KMS-11 (cell line): ENCODE measurements around the gene DYRK1A.

Experiments
- H2AFZ ChIP-seq: fragments of 200-600 bp; sonication (generic); 2 replicates; pipeline ENCODE4 v1.6.1; 2016; ENCODE audit warnings: antibody characterized with exemption, mixed run types, low read depth
- H3K27ac ChIP-seq: fragments of 200-600 bp; sonication (generic); 2 replicates; pipeline ENCODE4 v1.6.1; 2016; ENCODE audit warnings: mild to moderate bottlenecking, mixed run types
- H3K27me3 ChIP-seq: fragments of 200-600 bp; sonication (generic); 2 replicates; pipeline ENCODE4 v1.6.1; 2017; ENCODE audit warnings: mild to moderate bottlenecking, low read depth, mixed run types, moderate library complexity; ENCODE audit not compliant: insufficient read depth
- H3K36me3 ChIP-seq: fragments of 200-600 bp; sonication (generic); 2 replicates; pipeline ENCODE4 v1.6.1; 2017; ENCODE audit warnings: mild to moderate bottlenecking, mixed run types; ENCODE audit not compliant: insufficient read depth
- H3K4me1 ChIP-seq: fragments of 200-600 bp; sonication (generic); 2 replicates; pipeline ENCODE4 v1.6.1; 2016; ENCODE audit warnings: mild to moderate bottlenecking, low read depth, mixed run types; ENCODE audit not compliant: poor library complexity, severe bottlenecking
- H3K4me2 ChIP-seq: fragments of 200-600 bp; sonication (generic); 2 replicates; pipeline ENCODE4 v1.7.0; 2016; ENCODE audit warnings: mild to moderate bottlenecking, mixed run types
- H3K4me3 ChIP-seq: fragments of 200-600 bp; sonication (generic); IDR thresholded peaks from 2 replicates; pipeline ENCODE4 v1.6.1; 2017; ENCODE audit warnings: low read depth, low read length, mixed read lengths; ENCODE audit not compliant: insufficient read depth
- H3K79me2 ChIP-seq: fragments of 200-600 bp; sonication (generic); 2 replicates; pipeline ENCODE4 v1.6.1; 2016; ENCODE audit warnings: low read depth, mixed run types; ENCODE audit not compliant: insufficient read depth
- H3K9ac ChIP-seq: fragments of 200-600 bp; sonication (generic); 2 replicates; pipeline ENCODE4 v1.6.1; 2016; ENCODE audit warnings: mild to moderate bottlenecking, mixed run types
- H4K20me1 ChIP-seq: fragments of 200-600 bp; sonication (generic); 2 replicates; pipeline ENCODE4 v1.6.1; 2016; ENCODE audit warnings: mild to moderate bottlenecking, mixed run types; ENCODE audit not compliant: insufficient read depth
- CTCF ChIP-seq: fragments of 200-600 bp; sonication (generic); conservative IDR thresholded peaks from 2 replicates; pipeline ENCODE4 v1.6.1; 2017; ENCODE audit warnings: low read depth, mild to moderate bottlenecking, antibody characterized with exemption, low read length, moderate library complexity, mixed read lengths

Gene DYRK1A

GRCh38 chr21:37467082-37467481, 100.5 kb downstream of the DYRK1A start:
- no peak overlapping the region for H3K9ac ChIP-seq
- no peak for TF ChIP-seq CTCF
- peaks cover 13% of the 10 kb centered on the region for H4K20me1 ChIP-seq
- no peak overlapping the region for H2AFZ ChIP-seq
- no peak overlapping the region for H3K27ac ChIP-seq
- H3K79me2 ChIP-seq, result peaks cover 80% of the 10 kb centered on the region
- no peak overlapping the region for H3K4me3 ChIP-seq
- H3K27me3 ChIP-seq, result no peaks in the 10 kb centered on the region
- no peak overlapping the region for H3K4me2 ChIP-seq
- H3K4me1 ChIP-seq, result peaks cover 18% of the 10 kb centered on the region
- H3K36me3 ChIP-seq, result no peaks in the 10 kb centered on the region

GRCh38 chr21:37468909-37469308, 102.3 kb downstream of the DYRK1A start:
- Histone ChIP-seq H3K4me1 (peaks cover under 1% of the 10 kb centered on the region), H2AFZ (no peak overlapping the region), H3K4me3 (no peak overlapping the region), H3K36me3 (no peaks in the 10 kb centered on the region), H4K20me1 (no peaks in the 10 kb centered on the region), H3K79me2 (peaks cover 78% of the 10 kb centered on the region; the same call in 1 of the 2 replicates), H3K9ac (no peak overlapping the region), H3K4me2 (no peak overlapping the region), H3K27ac (no peak overlapping the region), H3K27me3 (no peaks in the 10 kb centered on the region)
- TF ChIP-seq CTCF, result no peak

GRCh38 chr21:37469441-37469840, 102.9 kb downstream of the DYRK1A start:
- Histone ChIP-seq H4K20me1 (0 out of 2 replicates have a peak, but pooled peaks cover 2% of the 10 kb centered on the region), H3K4me1 (no peaks in the 10 kb centered on the region), H3K79me2 (peaks cover 75% of the 10 kb centered on the region; the same call in 1 of the 2 replicates), H3K4me3 (no peak overlapping the region), H3K27me3 (no peaks in the 10 kb centered on the region), H3K9ac (no peak overlapping the region), H3K27ac (no peak overlapping the region), H2AFZ (no peak overlapping the region), H3K4me2 (no peak overlapping the region), H3K36me3 (no peaks in the 10 kb centered on the region)
- no peak for TF ChIP-seq CTCF

DNA sequence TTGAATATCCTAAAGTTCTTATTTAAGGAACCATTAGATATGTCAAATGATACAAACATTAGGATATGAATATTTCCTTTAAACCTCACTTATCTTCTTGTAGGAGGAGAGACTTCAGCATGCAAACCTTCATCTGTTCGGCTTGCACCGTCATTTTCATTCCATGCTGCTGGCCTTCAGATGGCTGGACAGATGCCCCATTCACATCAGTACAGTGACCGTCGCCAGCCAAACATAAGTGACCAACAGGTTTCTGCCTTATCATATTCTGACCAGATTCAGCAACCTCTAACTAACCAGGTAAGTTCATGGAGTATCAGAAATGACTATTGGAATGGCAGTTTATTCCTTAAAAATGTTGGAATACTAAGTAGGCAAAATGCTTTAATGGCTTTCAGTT, 106.0 kb downstream of the DYRK1A start:
- Histone ChIP-seq H3K79me2 (peaks cover 71% of the 10 kb centered on the region; the same call in 1 of the 2 replicates), H4K20me1 (0 out of 2 replicates have a peak, but pooled peaks cover 6% of the 10 kb centered on the region), H3K4me2 (no peak overlapping the region), H3K4me3 (no peak overlapping the region), H3K27me3 (no peaks in the 10 kb centered on the region), H3K9ac (no peak overlapping the region), H2AFZ (no peak overlapping the region), H3K4me1 (no peaks in the 10 kb centered on the region), H3K27ac (no peak overlapping the region), H3K36me3 (no peaks in the 10 kb centered on the region)
- no peak for TF ChIP-seq CTCF
